Smooth muscle cell of the umbilical artery (primary cell): ENCODE results near the gene NAP1L3. TPM values are rescaled to one million over a fixed set of nuclear protein-coding genes. Genes with fewer than 3 reads are reported as not detected.

Experiments
- total RNA-seq: library from RNA; depleted of rRNA; stranded (reverse); fragments of >200 nt; gene quantifications from 2 replicates; pipeline ENCODE4 v1.2.3, GENCODE V29; 2014

Gene NAP1L3
- 13.1 and 19.3 TPM in 2 replicates for total RNA-seq

GRCh38 chrX:93673056-93673868, at the start of gene NAP1L3:
Gene NAP1L3 (minus strand): TSS chrX:93673578. CDS start chrX:93673304, 274 bp downstream.

GRCh38 chrX:93673869-93674271, 492 bp upstream of the NAP1L3 start, which contains the start of gene FAM133A:
Gene FAM133A (plus strand): TSS chrX:93674206. CDS start chrX:93709420, 35,214 bp downstream.

Other genes with a start within 250 kb of the NAP1L3 start
- gene FAM133A, start 628 bp upstream of the NAP1L3 start, total RNA-seq, result 0.09 and 0.59 TPM in 2 replicates